Left ventricle myocardium superior (tissue), 1 donor: ENCODE measurements around the gene SORCS2. TPM values are rescaled to one million over a fixed set of nuclear protein-coding genes. Genes with fewer than 3 reads are reported as not detected.

Source experiments
- ATAC-seq: fragments of 200-7000 bp; cut with Tn5 transposase; one replicate; pipeline ENCODE4 v1.9.1; 2020; ENCODE audit warnings: mild to moderate bottlenecking, moderate library complexity
- DNase-seq: peaks from one replicate; pipeline ENCODE4 v3.0.0-alpha.2; 2020
- intact Hi-C: fragments of 100-400 bp; cut with micrococcal nuclease; formaldehyde crosslinking; loops from one replicate; pipeline ENCODE4 v1.11.0; 2022
- total RNA-seq: library from RNA; stranded (reverse); fragmentation: NEBNext Ultra II Directional; extraction: Animal tissue kit (Norgen Biotek cat#: 25700); gene quantifications from one replicate; pipeline ENCODE4 v1.2.1, GENCODE V29; 2021
- donor health status: DM: no; HTN: yes; CAD: no; lungs with severe emphysema.

SORCS2 gene
- total RNA-seq, 1 donor from 2014 or later = 1.5 TPM

- DNase-seq = peak; percentile 24
- no peak for ATAC-seq
- intact Hi-C loops = no loop called here
Measured at GRCh38 chr4:7756561-7757355, 564.4 kb downstream of the SORCS2 start.

DNA sequence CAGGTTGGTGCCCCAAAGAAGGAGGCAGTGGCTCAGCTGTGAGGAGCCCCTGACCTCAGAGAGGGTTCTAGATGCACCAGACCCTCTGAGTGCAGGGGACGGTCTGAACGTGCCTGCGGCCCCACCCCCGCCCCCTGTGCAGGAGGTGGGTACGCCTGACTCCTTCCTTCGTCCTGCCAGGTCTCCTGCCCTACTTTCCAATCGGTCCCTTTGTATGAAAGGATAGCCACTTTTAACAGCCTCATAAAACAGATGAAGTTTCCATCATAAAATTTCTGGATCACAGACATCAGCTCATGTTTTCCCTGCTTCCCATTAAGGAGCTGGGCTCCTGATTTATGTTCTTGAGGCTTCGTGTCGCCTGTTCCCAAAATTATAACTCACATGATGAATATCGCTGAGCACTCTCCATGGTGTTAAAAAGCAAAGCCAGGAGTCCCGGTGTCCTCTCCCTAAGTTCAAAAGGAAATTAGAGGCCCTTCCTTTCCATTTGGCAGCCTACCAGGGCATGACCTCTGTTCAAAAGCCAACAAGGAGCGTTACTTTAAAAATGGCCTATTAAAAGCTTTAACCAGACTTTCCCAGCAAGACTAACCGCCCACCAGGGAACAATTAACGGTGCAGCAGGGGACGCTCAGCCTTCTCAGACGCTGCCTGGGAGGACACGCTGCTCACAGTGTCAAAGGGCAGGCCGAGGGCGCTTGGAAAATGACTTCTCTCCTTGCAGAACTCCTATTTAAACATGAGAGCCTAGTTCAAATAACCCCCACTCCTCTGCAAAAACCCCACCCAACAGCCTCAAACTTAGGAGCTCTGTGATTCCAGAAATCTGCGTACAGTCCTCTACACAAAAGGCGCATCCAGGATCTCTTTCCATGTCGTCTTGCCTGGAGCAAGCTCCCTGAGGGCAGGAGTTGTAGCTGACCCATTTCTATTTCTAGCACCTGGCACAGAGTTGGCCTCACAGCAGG, 565.4 kb downstream of the SORCS2 start:
- intact Hi-C loops = no loop called here
- ATAC-seq = peak; percentile 26
- DNase-seq = peak; percentile 48

DNA sequence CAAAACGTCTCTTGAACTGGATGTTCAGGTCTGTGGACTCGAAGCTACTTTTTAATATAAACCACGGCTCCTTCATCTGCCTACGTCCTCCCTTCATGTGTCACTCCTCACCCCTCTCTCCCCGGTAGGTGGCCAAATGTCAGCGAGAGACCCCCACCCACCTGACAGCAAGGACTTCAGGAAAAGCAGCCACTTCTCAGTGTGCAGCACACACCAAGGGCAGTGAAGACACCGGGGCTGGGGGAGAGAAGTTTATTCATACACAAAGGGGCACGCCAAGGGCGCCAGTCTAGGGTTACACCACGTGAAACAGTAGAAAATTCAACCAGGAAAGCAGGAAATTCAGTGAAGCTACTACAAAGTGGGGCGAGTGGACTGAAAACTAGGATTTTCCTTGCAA, 566.1 kb downstream of the SORCS2 start:
- no peak for ATAC-seq
- DNase-seq = peak; percentile 5
- intact Hi-C loops = no loop called here

- no peak for ATAC-seq
Measured at GRCh38 chr4:7759216-7759615, 566.9 kb downstream of the SORCS2 start.

DNA sequence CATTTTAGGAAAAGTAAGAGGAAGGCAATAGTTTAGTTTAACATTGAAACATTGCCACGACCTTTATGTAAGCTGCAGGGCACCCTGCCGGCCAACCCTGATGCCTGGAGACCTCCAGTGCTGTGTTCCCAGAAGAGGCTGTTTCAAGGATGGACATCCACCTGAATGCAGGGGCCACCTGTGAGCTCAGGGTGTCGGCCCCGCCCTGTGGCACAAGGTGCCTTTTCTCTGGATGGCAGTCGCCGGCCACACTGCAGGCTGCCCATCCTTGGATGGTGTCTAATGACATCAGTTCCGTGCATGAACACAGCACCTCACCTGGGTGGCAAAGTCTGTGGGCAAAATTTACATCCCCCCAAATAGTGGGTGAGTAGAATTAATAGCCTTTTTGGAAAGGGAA, 567.3 kb downstream of the SORCS2 start:
- intact Hi-C loops = loop anchor here (5.0 kb wide), 1 partner anchor 43 kb away; no protein-coding TSS in a partner anchor
- ATAC-seq = no peak
- peak; percentile 16 for DNase-seq

More at GRCh38 chr4:7759216-7759615, 566.9 kb downstream of the SORCS2 start:
- intact Hi-C loops = no loop called here
- peak; percentile 24 for DNase-seq

DNA sequence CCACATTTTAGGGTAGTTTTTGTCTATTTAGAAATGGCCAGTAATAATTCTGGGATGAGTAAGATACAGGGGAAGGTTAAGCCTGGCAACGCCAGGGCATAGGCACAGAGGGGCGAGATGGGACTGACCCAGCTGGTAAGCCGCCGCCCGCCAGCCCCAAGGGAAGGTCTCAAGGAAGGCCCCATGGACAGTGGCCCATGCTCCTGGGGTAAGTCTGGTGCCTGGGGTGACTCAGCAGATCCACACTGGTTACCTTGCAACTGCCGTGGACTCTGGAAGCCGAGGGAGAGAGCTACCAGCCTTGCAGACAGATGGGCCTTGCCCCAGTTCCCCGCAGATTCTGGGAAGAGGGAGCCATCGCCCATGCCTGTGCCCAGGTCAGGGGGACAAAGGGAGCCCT, 567.9 kb downstream of the SORCS2 start:
- ATAC-seq (no peak), DNase-seq (peak; percentile 25)
- intact Hi-C loops = loop anchor here (5.0 kb wide), 1 partner anchor 42 kb away; no protein-coding TSS in a partner anchor

DNA sequence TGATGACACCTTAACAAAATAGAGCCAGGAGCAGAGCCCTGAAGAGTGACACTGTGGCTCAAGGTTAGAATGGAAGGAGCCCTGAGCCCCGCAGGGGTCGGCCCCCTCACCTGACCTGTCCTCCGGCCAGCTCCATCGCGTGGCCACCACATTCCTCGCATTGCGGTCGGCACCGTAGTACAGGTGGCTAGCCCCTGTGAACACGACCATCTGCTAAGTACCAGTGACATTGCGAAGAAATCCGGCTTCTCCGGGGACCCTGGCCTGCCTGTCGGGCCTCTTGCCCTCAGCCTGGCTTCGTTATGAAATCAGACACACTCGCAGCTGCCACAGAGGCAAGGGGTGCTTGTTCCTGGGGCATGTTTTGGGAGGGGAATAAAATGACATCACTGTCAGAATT, 568.4 kb downstream of the SORCS2 start:
- intact Hi-C loops = loop anchor here (5.0 kb wide), 1 partner anchor 42 kb away; no protein-coding TSS in a partner anchor
- DNase-seq (peak; percentile 18), ATAC-seq (no peak)

- DNase-seq (peak; percentile 28), ATAC-seq (no peak)
- intact Hi-C loops = loop anchor here (5.0 kb wide), 1 partner anchor 41 kb away; no protein-coding TSS in a partner anchor
Measured at GRCh38 chr4:7761312-7761711, 569.0 kb downstream of the SORCS2 start.

GRCh38 chr4:7761720-7762119, 569.4 kb downstream of the SORCS2 start:
- DNase-seq (peak; percentile 91), ATAC-seq (peak; percentile 89)
- intact Hi-C loops = loop anchor here (5.0 kb wide), 1 partner anchor 41 kb away; no protein-coding TSS in a partner anchor

GRCh38 chr4:7762376-7763030, 570.2 kb downstream of the SORCS2 start:
- peak; percentile 24 for DNase-seq
- ATAC-seq = no peak
- intact Hi-C loops = loop anchor here (5.0 kb wide), 1 partner anchor 40 kb away; no protein-coding TSS in a partner anchor

GRCh38 chr4:7763106-7763505, 570.8 kb downstream of the SORCS2 start:
- ATAC-seq (no peak), DNase-seq (peak; percentile 23)
- intact Hi-C loops = loop anchor here (5.0 kb wide), 1 partner anchor 39 kb away; no protein-coding TSS in a partner anchor

DNA sequence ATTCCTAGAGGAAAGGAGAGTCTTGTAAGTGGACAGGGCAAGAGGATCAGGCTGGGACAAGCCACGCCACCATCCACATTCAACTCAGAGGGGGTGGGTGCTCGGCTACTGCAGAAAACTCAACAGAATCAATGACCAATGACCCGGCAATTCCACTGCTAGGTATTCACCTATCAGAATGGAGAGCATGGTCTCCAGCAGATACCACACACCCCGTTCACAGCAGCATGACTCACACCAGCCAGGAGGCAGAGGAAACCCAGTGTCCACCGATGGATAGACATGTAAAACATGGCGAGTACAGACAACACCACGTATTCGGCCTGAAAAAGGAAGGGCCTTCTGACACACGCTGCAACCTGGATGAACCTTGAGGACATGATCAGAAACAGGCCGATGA, 571.5 kb downstream of the SORCS2 start:
- ATAC-seq (no peak), DNase-seq (peak; percentile 3)
- intact Hi-C loops = loop anchor here (5.0 kb wide), 1 partner anchor 39 kb away; no protein-coding TSS in a partner anchor

GRCh38 chr4:7764466-7764865, 572.1 kb downstream of the SORCS2 start:
- intact Hi-C loops = loop anchor here (5.0 kb wide), 1 partner anchor 38 kb away; no protein-coding TSS in a partner anchor
- peak; percentile 28 for DNase-seq
- ATAC-seq = no peak

DNA sequence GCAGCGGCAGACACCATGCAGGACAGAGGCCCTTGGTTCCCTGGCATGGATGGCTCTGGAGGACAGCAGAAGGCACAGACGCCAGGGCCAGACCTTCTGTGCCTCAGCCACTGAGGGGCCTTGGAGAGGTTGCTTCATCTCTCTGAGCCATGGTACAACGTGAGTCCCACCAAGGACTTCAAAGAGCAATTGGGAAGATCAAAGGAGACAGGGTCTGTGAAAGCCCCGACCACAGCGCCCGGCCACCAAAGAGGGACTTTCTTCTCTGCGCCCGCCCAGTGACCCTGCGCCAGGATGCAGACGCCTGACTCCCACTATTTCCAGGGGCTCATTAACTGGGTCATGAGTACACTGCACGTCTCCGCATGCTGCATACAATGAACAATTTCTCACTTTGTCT, 573.3 kb downstream of the SORCS2 start:
- ATAC-seq (no peak), DNase-seq (peak; percentile 23)
- intact Hi-C loops = no loop called here

GRCh38 chr4:7766086-7766485, 573.7 kb downstream of the SORCS2 start:
- DNase-seq = peak; percentile 9
- intact Hi-C loops = no loop called here

GRCh38 chr4:7766661-7767345, 574.5 kb downstream of the SORCS2 start:
- peak; percentile 48 for ATAC-seq

More at GRCh38 chr4:7766086-7766485, 573.7 kb downstream of the SORCS2 start:
- ATAC-seq = no peak

DNA sequence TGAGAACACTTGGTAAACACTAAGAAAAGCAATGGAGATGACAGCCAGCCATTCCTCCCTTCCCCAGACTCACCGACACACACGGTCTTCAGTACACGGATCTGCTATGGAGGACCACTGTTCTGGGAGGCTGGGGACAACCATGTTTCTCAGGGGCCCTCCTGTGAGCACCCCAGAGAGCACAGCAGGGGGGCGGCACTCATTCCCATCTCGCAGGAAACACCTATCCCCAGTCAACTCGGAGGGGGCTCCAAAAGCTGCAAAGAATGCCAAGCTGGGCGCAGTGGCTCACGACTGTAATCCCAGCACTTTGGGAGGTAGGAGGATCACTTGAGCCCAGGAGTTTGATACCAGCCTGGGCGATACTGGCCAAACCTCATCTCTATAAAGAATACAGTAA, 575.2 kb downstream of the SORCS2 start:
- intact Hi-C loops = no loop called here
- DNase-seq (no peak), ATAC-seq (no peak)

More at GRCh38 chr4:7766661-7767345, 574.5 kb downstream of the SORCS2 start:
- peak; percentile 66 for DNase-seq
- intact Hi-C loops = no loop called here

- ATAC-seq = no peak
- intact Hi-C loops = no loop called here
- DNase-seq = no peak
Measured at GRCh38 chr4:7767966-7768365, 575.6 kb downstream of the SORCS2 start.
